OCI-LY7 (cell line): ENCODE measurements around the gene DDHD1. TPM values are rescaled to one million over a fixed set of nuclear protein-coding genes. Genes with fewer than 3 reads are reported as not detected.

Source experiments
- BruUV-seq: library from RNA; stranded (reverse); fragments of 400-500 nt; replicated peaks from 2 replicates; lab custom pipeline; 2021; lab: Mats Ljungman, UMichigan
- CTCF ChIA-PET: fragments of 300-600 bp; sonication (Branson Sonifier 250); formaldehyde crosslinking; loops from one replicate; lab custom pipeline; 2022; ENCODE audit warnings: antibody characterized with exemption; ENCODE audit not compliant: unreplicated experiment; lab: Charles Lee
- POLR2A ChIA-PET: fragments of 300-600 bp; sonication (Branson Sonifier 250); formaldehyde crosslinking; loops from one replicate; lab custom pipeline; 2022; ENCODE audit warnings: antibody characterized with exemption; lab: Charles Lee
- DNase-seq: peaks from one replicate; pipeline ENCODE4 v3.0.0-alpha.2; 2015; ENCODE audit warnings: low spot score
- H2AFZ ChIP-seq: fragments of 200-600 bp; sonication (generic), shearing (Covaris generic); 2 replicates; pipeline ENCODE4 v1.6.1; 2014; ENCODE audit warnings: mild to moderate bottlenecking, antibody characterized with exemption, low read length, moderate library complexity
- H3K27ac ChIP-seq: fragments of 200-600 bp; sonication (generic); 2 replicates; pipeline ENCODE4 v1.5.1; 2014; ENCODE audit warnings: mixed run types, low read depth, mild to moderate bottlenecking, moderate library complexity, low read length, inconsistent platforms; ENCODE audit not compliant: poor library complexity, severe bottlenecking
- H3K36me3 ChIP-seq: fragments of 200-600 bp; sonication (generic); 2 replicates; pipeline ENCODE4 v1.6.1; 2014; ENCODE audit warnings: mild to moderate bottlenecking, antibody characterized with exemption, low read length, moderate library complexity, mixed read lengths; ENCODE audit not compliant: insufficient read depth
- H3K4me1 ChIP-seq: fragments of 200-600 bp; sonication (generic); 2 replicates; pipeline ENCODE4 v1.5.1; 2014; ENCODE audit warnings: mild to moderate bottlenecking, low read length; ENCODE audit not compliant: insufficient read depth, poor library complexity, severe bottlenecking
- H3K4me2 ChIP-seq: fragments of 200-600 bp; sonication (generic); 2 replicates; pipeline ENCODE4 v1.6.1; 2014; ENCODE audit warnings: mild to moderate bottlenecking, low read length
- H3K4me3 ChIP-seq: fragments of 200-600 bp; sonication (generic); 2 replicates; pipeline ENCODE4 v1.5.1; 2014; ENCODE audit warnings: mild to moderate bottlenecking, low read depth, low read length; ENCODE audit not compliant: poor library complexity, severe bottlenecking
- H3K79me2 ChIP-seq: fragments of 200-600 bp; sonication (generic); 2 replicates; pipeline ENCODE4 v1.6.1; 2016; ENCODE audit warnings: low read depth, mild to moderate bottlenecking, low read length, moderate library complexity, mixed read lengths; ENCODE audit not compliant: insufficient read depth
- H3K9me2 ChIP-seq: fragments of 200-600 bp; sonication (generic); 2 replicates; pipeline ENCODE4 v1.6.1; 2016; ENCODE audit warnings: mild to moderate bottlenecking, low read length, mixed read lengths; ENCODE audit not compliant: insufficient read depth
- H3K9me3 ChIP-seq: fragments of 200-600 bp; sonication (generic); 2 replicates; pipeline ENCODE4 v1.6.1; 2014; ENCODE audit warnings: mild to moderate bottlenecking, mixed run types, low read length, mixed read lengths
- H4K20me1 ChIP-seq: fragments of 200-600 bp; sonication (generic); 2 replicates; pipeline ENCODE4 v1.6.1; 2014; ENCODE audit warnings: mild to moderate bottlenecking, antibody characterized with exemption, low read length, moderate library complexity, mixed read lengths; ENCODE audit not compliant: insufficient read depth
- CTCF ChIP-seq: fragments of 200-600 bp; sonication (generic); conservative IDR thresholded peaks from 2 replicates; pipeline ENCODE4 v1.5.1; 2014; ENCODE audit warnings: mild to moderate bottlenecking, antibody characterized with exemption, low read length, moderate library complexity, mixed read lengths
- EZH2phosphoT487 ChIP-seq: fragments of 200-600 bp; sonication (generic); IDR thresholded peaks from 2 replicates; pipeline ENCODE4 v1.6.1; 2018; ENCODE audit warnings: low read depth, borderline replicate concordance, mild to moderate bottlenecking, mixed run types, antibody characterized with exemption, low read length, moderate library complexity, mixed read lengths
- intact Hi-C: fragments of 100-400 bp; cut with micrococcal nuclease; formaldehyde crosslinking; loops from one replicate; pipeline ENCODE4 v1.10.0; 2022; ENCODE audit not compliant: unreplicated experiment
- total RNA-seq, 2 experiments: library from RNA; depleted of rRNA in 1 of 2; stranded (reverse); fragments of >200 nt in 1 of 2; shearing (Covaris generic) in 1 of 2; gene quantifications; 2 replicates each; pipeline ENCODE4 v1.2.3, GENCODE V29; 2014 to 2022

DDHD1 gene
- total RNA-seq, 2 experiments from 2014 or later = 28.7 to 45.2 TPM

GRCh38 chr14:53167602-53168328, 14.6 kb upstream of the DDHD1 start:
- Histone ChIP-seq H2AFZ (no peak overlapping the region), H3K4me1 (no peaks in the 10 kb centered on the region), H3K4me3 (no peak overlapping the region), H4K20me1 (no peaks in the 10 kb centered on the region), H3K36me3 (no peaks in the 10 kb centered on the region), H3K9me3 (no peaks in the 10 kb centered on the region), H3K4me2 (no peak overlapping the region), H3K27ac (no peak overlapping the region), H3K9me2 (no peaks in the 10 kb centered on the region), H3K79me2 (no peaks in the 10 kb centered on the region)
- POLR2A ChIA-PET = interaction anchor here (0.8 kb wide), 1 partner anchor 288 kb away, joined by 3 read pairs; no protein-coding TSS in a partner anchor
- BruUV-seq = no TSS peak
- TF ChIP-seq EZH2phosphoT487 (no peak), CTCF (no peak)
- CTCF ChIA-PET = no interaction called here
- DNase-seq = no peak
- intact Hi-C loops = no loop called here

GRCh38 chr14:53161758-53162435, 8.8 kb upstream of the DDHD1 start:
- CTCF ChIA-PET = no interaction called here

More at GRCh38 chr14:53161758-53162435, 8.8 kb upstream of the DDHD1 start:
- Histone ChIP-seq H3K9me2 (no peaks in the 10 kb centered on the region), H3K79me2 (no peaks in the 10 kb centered on the region), H4K20me1 (no peaks in the 10 kb centered on the region), H2AFZ (no peak overlapping the region), H3K4me1 (no peaks in the 10 kb centered on the region), H3K27ac (no peak overlapping the region), H3K36me3 (no peaks in the 10 kb centered on the region), H3K9me3 (no peaks in the 10 kb centered on the region), H3K4me3 (no peak overlapping the region), H3K4me2 (no peak overlapping the region)
- TF ChIP-seq CTCF (no peak), EZH2phosphoT487 (no peak)
- no peak for DNase-seq
- BruUV-seq = no TSS peak
- intact Hi-C loops = no loop called here
- POLR2A ChIA-PET = interaction anchor here (1.7 kb wide), 1 partner anchor 9 kb away, joined by 9 read pairs; the partner anchor contains the start of gene DDHD1
